OCI-LY7 (cell line): Measurements from ENCODE around the gene STXBP1. TPM values are rescaled to one million over a fixed set of nuclear protein-coding genes. Genes with fewer than 3 reads are reported as not detected.

ENCODE experiments used
- BruUV-seq: library from RNA; stranded (reverse); fragments of 400-500 nt; replicated peaks from 2 replicates; lab custom pipeline; 2021; lab: Mats Ljungman, UMichigan
- CTCF ChIA-PET: fragments of 300-600 bp; sonication (Branson Sonifier 250); formaldehyde crosslinking; loops from one replicate; lab custom pipeline; 2022; ENCODE audit warnings: antibody characterized with exemption; ENCODE audit not compliant: unreplicated experiment; lab: Charles Lee
- POLR2A ChIA-PET: fragments of 300-600 bp; sonication (Branson Sonifier 250); formaldehyde crosslinking; loops from one replicate; lab custom pipeline; 2022; ENCODE audit warnings: antibody characterized with exemption; lab: Charles Lee
- DNase-seq: peaks from one replicate; pipeline ENCODE4 v3.0.0-alpha.2; 2015; ENCODE audit warnings: low spot score
- H2AFZ ChIP-seq: fragments of 200-600 bp; sonication (generic), shearing (Covaris generic); 2 replicates; pipeline ENCODE4 v1.6.1; 2014; ENCODE audit warnings: mild to moderate bottlenecking, antibody characterized with exemption, low read length, moderate library complexity
- H3K27ac ChIP-seq: fragments of 200-600 bp; sonication (generic); 2 replicates; pipeline ENCODE4 v1.5.1; 2014; ENCODE audit warnings: mixed run types, low read depth, mild to moderate bottlenecking, moderate library complexity, low read length, inconsistent platforms; ENCODE audit not compliant: poor library complexity, severe bottlenecking
- H3K36me3 ChIP-seq: fragments of 200-600 bp; sonication (generic); 2 replicates; pipeline ENCODE4 v1.6.1; 2014; ENCODE audit warnings: mild to moderate bottlenecking, antibody characterized with exemption, low read length, moderate library complexity, mixed read lengths; ENCODE audit not compliant: insufficient read depth
- H3K4me1 ChIP-seq: fragments of 200-600 bp; sonication (generic); 2 replicates; pipeline ENCODE4 v1.5.1; 2014; ENCODE audit warnings: mild to moderate bottlenecking, low read length; ENCODE audit not compliant: insufficient read depth, poor library complexity, severe bottlenecking
- H3K4me2 ChIP-seq: fragments of 200-600 bp; sonication (generic); 2 replicates; pipeline ENCODE4 v1.6.1; 2014; ENCODE audit warnings: mild to moderate bottlenecking, low read length
- H3K4me3 ChIP-seq: fragments of 200-600 bp; sonication (generic); 2 replicates; pipeline ENCODE4 v1.5.1; 2014; ENCODE audit warnings: mild to moderate bottlenecking, low read depth, low read length; ENCODE audit not compliant: poor library complexity, severe bottlenecking
- H3K79me2 ChIP-seq: fragments of 200-600 bp; sonication (generic); 2 replicates; pipeline ENCODE4 v1.6.1; 2016; ENCODE audit warnings: low read depth, mild to moderate bottlenecking, low read length, moderate library complexity, mixed read lengths; ENCODE audit not compliant: insufficient read depth
- H3K9me2 ChIP-seq: fragments of 200-600 bp; sonication (generic); 2 replicates; pipeline ENCODE4 v1.6.1; 2016; ENCODE audit warnings: mild to moderate bottlenecking, low read length, mixed read lengths; ENCODE audit not compliant: insufficient read depth
- H3K9me3 ChIP-seq: fragments of 200-600 bp; sonication (generic); 2 replicates; pipeline ENCODE4 v1.6.1; 2014; ENCODE audit warnings: mild to moderate bottlenecking, mixed run types, low read length, mixed read lengths
- H4K20me1 ChIP-seq: fragments of 200-600 bp; sonication (generic); 2 replicates; pipeline ENCODE4 v1.6.1; 2014; ENCODE audit warnings: mild to moderate bottlenecking, antibody characterized with exemption, low read length, moderate library complexity, mixed read lengths; ENCODE audit not compliant: insufficient read depth
- CTCF ChIP-seq: fragments of 200-600 bp; sonication (generic); conservative IDR thresholded peaks from 2 replicates; pipeline ENCODE4 v1.5.1; 2014; ENCODE audit warnings: mild to moderate bottlenecking, antibody characterized with exemption, low read length, moderate library complexity, mixed read lengths
- EZH2phosphoT487 ChIP-seq: fragments of 200-600 bp; sonication (generic); IDR thresholded peaks from 2 replicates; pipeline ENCODE4 v1.6.1; 2018; ENCODE audit warnings: low read depth, borderline replicate concordance, mild to moderate bottlenecking, mixed run types, antibody characterized with exemption, low read length, moderate library complexity, mixed read lengths
- intact Hi-C: fragments of 100-400 bp; cut with micrococcal nuclease; formaldehyde crosslinking; loops from one replicate; pipeline ENCODE4 v1.10.0; 2022; ENCODE audit not compliant: unreplicated experiment
- total RNA-seq, 2 experiments: library from RNA; depleted of rRNA in 1 of 2; stranded (reverse); fragments of >200 nt in 1 of 2; shearing (Covaris generic) in 1 of 2; gene quantifications; 2 replicates each; pipeline ENCODE4 v1.2.3, GENCODE V29; 2014 to 2022

STXBP1 gene
- total RNA-seq, 2 experiments from 2014 or later = 4.1 to 20.4 TPM

GRCh38 chr9:127698386-127698785 lies 86.3 kb downstream of the STXBP1 start:
- TF ChIP-seq CTCF = no peak
- TF ChIP-seq EZH2phosphoT487 = no peak
- no peaks in the 10 kb centered on the region for H3K79me2 ChIP-seq
- ChIA-PET CTCF (no interaction called here), POLR2A (no interaction called here)
- no peak for DNase-seq
- H2AFZ ChIP-seq = no peak overlapping the region
- H3K36me3 ChIP-seq = no peaks in the 10 kb centered on the region
- no TSS peak for BruUV-seq
- no peak overlapping the region for H3K4me3 ChIP-seq
- H3K9me2 ChIP-seq = no peaks in the 10 kb centered on the region
- no peaks in the 10 kb centered on the region for H3K9me3 ChIP-seq
- H4K20me1 ChIP-seq = no peaks in the 10 kb centered on the region
- intact Hi-C loops = no loop called here
- H3K27ac ChIP-seq = no peak overlapping the region
- no peaks in the 10 kb centered on the region for H3K4me1 ChIP-seq
- H3K4me2 ChIP-seq = no peak overlapping the region

GRCh38 chr9:127698985-127699670 lies 87.1 kb downstream of the STXBP1 start:
- Histone ChIP-seq H4K20me1 (no peaks in the 10 kb centered on the region), H3K4me3 (peak overlapping the region; percentile 56), H3K4me1 (no peaks in the 10 kb centered on the region), H3K36me3 (no peaks in the 10 kb centered on the region), H3K9me2 (no peaks in the 10 kb centered on the region), H3K4me2 (peak overlapping the region; percentile 55), H3K9me3 (no peaks in the 10 kb centered on the region), H3K79me2 (no peaks in the 10 kb centered on the region), H2AFZ (peak overlapping the region; percentile 83; the same call in 1 of the 2 replicates), H3K27ac (no peak overlapping the region)
- intact Hi-C loops = no loop called here
- POLR2A ChIA-PET = no interaction called here
- DNase-seq = peak; percentile 89
- CTCF ChIA-PET = no interaction called here
- TF ChIP-seq EZH2phosphoT487 (no peak), CTCF (no peak)
- no TSS peak for BruUV-seq

- no peaks in the 10 kb centered on the region for H3K79me2 ChIP-seq
- peak overlapping the region; percentile 83; the same call in 1 of the 2 replicates for H2AFZ ChIP-seq
- no peaks in the 10 kb centered on the region for H3K36me3 ChIP-seq
- H3K27ac ChIP-seq = no peak overlapping the region
- no peak overlapping the region for H3K4me2 ChIP-seq
- ChIA-PET POLR2A (no interaction called here), CTCF (no interaction called here)
- TF ChIP-seq CTCF (no peak), EZH2phosphoT487 (no peak)
- intact Hi-C loops = no loop called here
- no peak for DNase-seq
- no peaks in the 10 kb centered on the region for H3K9me3 ChIP-seq
- H4K20me1 ChIP-seq = no peaks in the 10 kb centered on the region
- BruUV-seq = no TSS peak
- H3K4me1 ChIP-seq = no peaks in the 10 kb centered on the region
- H3K9me2 ChIP-seq = no peaks in the 10 kb centered on the region
- H3K4me3 ChIP-seq = no peak overlapping the region
These were observed 88.1 kb downstream of the STXBP1 start for GRCh38 chr9:127700140-127700539.
